GM12874 (cell line): ENCODE results near the gene AHNAK.

Experiments
- CTCF ChIP-seq: IDR thresholded peaks from 2 replicates; pipeline ENCODE4 v1.5.1; 2011; ENCODE audit warnings: low read depth, mild to moderate bottlenecking, control low read depth, low read length, moderate library complexity; ENCODE audit not compliant: insufficient read depth

Gene AHNAK

GRCh38 chr11:62456630-62457029, 90.0 kb downstream of the AHNAK start:
- TF ChIP-seq CTCF = no peak

- TF ChIP-seq CTCF = no peak
These were observed 93.7 kb downstream of the AHNAK start for GRCh38 chr11:62452839-62453468.

GRCh38 chr11:62452261-62452660, 94.3 kb downstream of the AHNAK start:
- no peak for TF ChIP-seq CTCF

- TF ChIP-seq CTCF = no peak
These were observed 95.4 kb downstream of the AHNAK start for GRCh38 chr11:62451241-62451621.

- TF ChIP-seq CTCF = no peak
These were observed 95.9 kb downstream of the AHNAK start for GRCh38 chr11:62450543-62451240.

GRCh38 chr11:62449451-62449851, 97.2 kb downstream of the AHNAK start:
- no peak for TF ChIP-seq CTCF

- TF ChIP-seq CTCF = no peak
These were observed 100.5 kb downstream of the AHNAK start for GRCh38 chr11:62446091-62446490.
